OCI-M2 (cell line): ENCODE results near the gene ROR1.

Experiments
- DNase-seq: peaks from one replicate; lab custom pipeline; 2025; ENCODE audit not compliant: unreplicated experiment; lab: John Stamatoyannopoulos, UW

Gene ROR1

GRCh38 chr1:63967901-63968300 lies 194.1 kb downstream of the ROR1 start:
- no peak for DNase-seq

GRCh38 chr1:63968663-63969440 lies 195.0 kb downstream of the ROR1 start:
- no peak for DNase-seq

- DNase-seq, result no peak
Observed at GRCh38 chr1:63969441-63969901, 195.7 kb downstream of the ROR1 start.

DNA sequence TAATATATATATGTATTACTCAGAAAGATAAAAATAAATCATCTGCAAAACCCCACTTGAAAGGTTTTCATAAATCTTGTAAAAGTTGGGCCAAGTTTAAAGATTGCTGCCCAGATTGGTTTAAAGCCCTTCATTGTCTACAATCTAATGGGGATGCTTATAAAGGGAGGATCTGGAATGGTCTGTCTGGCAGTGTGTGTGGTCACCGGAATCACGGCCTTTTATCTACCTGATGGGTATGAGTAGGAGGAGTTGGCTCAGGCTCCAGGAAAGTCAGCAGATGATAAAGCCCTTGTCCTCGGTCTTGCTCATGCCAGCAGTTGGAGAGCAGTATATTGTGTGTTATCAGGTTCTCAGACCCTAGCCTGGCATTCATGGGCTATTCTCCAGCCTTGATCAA lies 197.7 kb downstream of the ROR1 start:
- DNase-seq, result no peak

- no peak for DNase-seq
Observed at GRCh38 chr1:63973005-63973419, 199.2 kb downstream of the ROR1 start.

GRCh38 chr1:63974966-63975365 lies 201.1 kb downstream of the ROR1 start:
- DNase-seq, result no peak

- no peak for DNase-seq
Observed at GRCh38 chr1:63975481-63975880, 201.7 kb downstream of the ROR1 start.

DNA sequence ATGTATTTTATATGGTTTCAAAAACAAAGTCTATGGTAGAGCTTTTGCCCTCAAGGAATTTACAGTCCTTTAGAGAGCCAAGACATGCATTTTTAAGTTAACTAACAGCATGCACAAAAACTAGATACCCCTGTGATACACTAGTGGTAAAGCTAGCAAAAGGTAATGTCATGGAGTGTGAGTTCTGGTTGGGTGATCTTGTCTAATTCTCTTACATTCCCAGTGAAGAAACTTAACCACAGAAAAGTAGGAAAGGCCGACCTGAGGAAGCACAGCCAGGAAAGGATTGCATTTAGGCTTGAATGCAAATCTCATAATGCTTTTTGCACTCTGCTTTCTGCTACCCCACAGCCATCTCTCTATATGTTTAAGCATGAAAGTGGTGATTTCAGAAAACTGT lies 202.2 kb downstream of the ROR1 start:
- DNase-seq, result no peak

DNA sequence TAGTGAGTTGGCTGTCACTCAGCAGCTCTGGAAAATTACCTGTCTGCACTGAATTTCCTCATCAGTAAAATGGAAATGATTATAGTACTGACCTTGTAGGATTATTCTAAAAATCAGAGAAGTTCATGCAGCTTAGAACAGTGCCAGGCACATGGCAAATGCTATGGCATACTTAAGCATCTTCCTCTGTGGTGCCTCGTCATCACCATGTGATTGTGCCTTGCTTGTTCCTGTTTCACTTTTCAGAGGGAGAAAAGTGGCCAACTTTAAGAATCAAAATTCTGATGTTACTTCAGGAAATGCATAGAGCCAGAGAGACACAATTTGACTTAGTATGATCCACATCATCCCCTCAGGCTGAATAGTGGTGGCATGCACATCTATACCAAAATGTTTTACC lies 203.6 kb downstream of the ROR1 start:
- DNase-seq, result no peak

DNA sequence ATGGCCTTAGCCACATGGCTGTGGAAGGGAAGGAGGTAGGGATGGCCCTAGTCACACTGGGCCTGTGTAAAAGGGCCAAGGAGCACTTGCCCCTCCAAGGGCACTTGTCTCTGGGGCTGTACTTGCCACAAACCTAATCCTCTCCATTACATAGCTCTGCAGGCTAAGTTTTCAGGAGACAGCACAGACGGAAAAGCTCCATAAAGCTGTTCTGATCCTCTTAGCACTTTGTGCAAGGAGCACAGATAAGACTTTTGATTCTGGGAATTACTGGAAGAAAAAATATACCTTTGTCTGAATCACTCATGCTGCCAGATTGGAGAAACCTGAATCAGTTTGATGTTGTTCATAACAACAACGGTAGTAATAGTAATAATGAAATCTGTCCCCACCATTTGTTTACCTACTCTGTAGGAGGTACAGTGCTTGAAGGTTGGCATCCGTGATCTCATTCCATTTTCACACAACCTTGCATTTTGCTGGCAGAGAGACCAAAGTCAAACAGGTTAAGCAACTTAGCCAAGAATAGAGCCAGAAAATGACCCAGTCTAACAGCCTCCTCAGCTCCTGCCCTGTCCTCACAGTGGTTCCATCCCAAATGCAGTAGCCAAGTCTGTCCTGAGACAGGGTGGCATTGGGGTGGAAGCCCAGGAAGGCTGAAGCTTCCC lies 207.1 kb downstream of the ROR1 start:
- DNase-seq, result no peak

DNA sequence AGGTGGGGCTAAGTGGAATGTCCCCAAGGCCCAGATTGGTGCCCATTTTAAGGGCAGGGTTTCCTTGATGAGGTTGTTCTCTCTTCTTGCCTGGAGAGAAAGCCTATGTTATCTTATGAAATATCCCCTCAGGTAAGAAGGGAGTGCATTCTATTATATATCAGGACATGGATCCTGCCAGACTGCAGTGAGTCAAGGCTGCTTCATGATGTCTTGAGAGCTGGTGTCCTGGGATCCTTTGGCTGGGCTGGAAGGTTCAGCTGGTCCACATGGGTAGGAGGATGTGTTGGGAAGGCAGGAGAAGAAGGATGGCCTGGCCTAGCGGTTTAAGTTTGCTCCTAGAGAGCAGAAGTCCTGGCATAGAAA lies 207.6 kb downstream of the ROR1 start:
- DNase-seq, result no peak

GRCh38 chr1:63982201-63982600 lies 208.4 kb downstream of the ROR1 start:
- no peak for DNase-seq

DNA sequence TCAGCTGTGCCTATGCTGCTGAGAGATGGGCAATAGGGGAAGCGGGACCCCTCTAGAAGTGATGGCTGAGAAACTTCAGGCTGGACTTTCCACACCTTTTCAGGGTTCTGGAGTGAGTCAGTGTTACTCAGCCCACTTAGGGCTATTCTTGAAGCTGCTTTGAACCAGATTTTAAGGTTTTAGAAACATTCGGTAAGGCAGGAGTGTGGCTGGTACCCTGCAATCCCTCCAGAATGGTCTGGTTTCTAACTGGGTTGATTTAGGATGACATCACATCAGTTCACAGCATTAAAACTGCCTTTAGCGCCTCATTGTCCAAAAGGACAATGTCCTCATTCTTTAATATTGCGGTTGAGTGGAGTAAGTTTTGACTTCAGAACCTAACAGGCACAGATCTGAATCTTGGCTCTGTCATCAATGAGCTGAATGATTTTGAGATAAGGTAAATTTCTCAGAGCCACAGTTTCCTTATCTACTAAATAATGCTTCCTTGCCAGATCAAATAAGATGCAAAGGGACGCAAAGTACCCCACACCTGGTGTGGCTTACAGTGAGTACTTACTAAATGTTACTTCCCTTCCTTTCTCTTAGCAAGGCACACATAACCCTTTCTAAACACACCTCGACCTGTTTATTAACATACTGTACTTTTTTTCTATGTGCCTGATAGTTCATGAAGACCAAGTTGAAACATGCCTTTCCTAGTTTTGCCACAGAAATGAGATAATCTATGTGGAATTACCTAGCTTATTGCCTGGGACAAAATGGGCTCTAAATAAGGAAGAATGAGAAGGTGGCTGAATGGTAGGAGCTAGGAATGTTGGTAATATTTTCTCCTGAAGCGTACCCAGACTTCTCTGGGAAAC lies 209.8 kb downstream of the ROR1 start:
- no peak for DNase-seq

DNA sequence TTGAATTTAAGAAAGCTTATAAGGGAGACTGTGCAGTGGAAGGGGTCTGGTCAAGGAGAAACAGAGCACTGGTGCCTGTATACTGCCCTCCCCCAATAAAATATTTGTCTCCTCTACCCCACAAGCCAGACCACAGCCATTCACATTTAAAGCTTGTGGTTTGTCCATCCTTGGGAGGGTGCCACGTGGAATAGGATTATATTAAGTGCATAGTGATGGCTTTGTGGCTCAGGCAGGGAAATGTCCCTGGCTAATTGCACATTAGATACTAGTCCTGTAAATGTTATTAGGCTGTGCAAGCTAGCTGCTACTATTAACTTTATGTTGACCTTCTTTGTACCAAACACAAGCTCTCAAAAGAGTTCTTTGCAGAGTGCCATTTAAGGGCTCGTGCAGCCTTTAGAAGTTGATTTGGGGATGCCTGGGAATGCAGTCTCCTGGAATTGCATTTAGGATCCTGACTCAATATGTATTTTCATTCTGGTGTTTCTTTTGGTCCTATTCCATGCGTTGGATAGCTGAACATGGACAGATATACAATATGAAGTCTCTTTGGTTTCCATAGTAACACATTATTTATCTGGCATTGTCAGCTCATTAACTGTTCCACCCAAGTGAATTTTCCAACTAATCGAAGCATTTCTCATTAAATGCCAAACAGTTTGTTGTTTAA lies 210.6 kb downstream of the ROR1 start:
- DNase-seq, result no peak

DNA sequence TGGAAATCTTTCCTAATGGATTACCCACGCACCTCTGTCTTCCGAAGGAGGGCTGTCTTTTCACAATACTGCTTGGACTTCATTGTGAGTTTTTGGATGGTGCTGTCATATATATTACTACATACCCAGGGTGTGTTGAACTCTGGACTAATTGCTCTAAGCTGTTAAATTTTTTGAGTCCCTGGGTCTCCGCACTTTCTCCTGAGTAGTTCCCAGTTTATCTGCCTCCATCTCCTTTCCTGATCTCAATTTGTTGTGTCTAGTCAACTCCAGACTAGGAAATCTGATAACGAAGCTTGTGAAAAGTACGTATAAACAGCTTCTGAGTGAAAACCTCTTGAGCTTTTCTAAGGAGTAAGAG lies 211.1 kb downstream of the ROR1 start:
- no peak for DNase-seq

GRCh38 chr1:63987014-63987627 lies 213.3 kb downstream of the ROR1 start:
- no peak for DNase-seq

- no peak for DNase-seq
Observed at GRCh38 chr1:63987628-63988024, 213.8 kb downstream of the ROR1 start.

DNA sequence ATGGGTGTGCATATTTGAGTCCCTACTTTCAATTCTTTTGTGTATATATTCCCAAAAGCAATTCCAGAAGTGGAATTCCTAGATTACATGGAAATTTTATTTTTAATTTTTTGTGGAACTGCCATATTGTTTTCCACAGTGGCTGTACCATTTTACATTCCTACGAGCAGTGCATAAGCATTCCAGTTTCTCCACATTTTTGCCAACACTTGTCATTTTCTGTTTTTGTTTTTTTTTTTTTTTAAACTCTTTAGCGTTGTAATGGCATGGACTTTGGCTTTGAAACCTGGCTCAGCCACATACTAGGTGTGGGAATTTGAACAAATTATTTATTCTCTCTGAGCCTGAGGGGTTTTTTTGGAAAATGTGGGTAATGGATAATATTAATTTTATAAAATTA lies 215.1 kb downstream of the ROR1 start:
- DNase-seq, result no peak

- DNase-seq, result no peak
Observed at GRCh38 chr1:63991685-63992084, 217.9 kb downstream of the ROR1 start.

DNA sequence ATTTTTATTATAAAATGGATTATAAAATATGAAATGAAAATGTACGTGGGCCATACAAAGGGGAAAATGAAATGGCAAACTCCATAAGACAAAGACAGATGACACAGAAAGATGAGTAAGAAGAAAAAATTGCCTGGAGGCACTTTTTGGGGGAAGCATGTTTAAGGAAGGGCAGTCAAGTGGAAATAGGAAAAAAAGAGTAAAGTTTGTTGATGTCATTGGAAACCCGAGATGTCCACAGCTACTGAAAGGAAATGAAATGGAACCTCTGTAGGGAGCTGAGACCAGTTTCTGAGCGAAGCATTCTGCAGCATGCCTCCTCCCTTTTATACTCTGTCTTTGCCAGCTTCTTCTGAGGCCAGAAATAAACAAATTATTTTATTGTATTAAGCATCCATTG lies 226.2 kb downstream of the ROR1 start:
- DNase-seq, result no peak

DNA sequence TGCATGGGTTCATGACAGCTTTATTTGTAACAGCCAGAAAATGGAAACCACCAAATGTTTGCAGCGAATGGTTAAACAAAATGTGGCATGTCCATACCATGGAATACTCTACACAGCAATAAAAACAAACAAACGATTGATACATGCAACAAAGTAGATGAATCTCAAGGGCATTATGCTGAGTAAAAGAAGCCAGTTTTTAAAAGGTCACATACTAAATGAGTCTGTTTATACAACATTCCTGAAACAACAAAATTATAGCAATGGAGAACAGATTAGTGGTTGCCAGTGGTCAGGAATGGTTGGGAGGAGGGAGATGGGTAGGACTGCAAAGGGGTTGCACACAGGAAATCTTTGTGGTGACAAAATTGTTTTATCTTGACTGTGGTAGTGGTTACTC lies 227.2 kb downstream of the ROR1 start:
- DNase-seq, result no peak
